ENCODE data around the gene VPS4A. TPM values are rescaled to one million over a fixed set of nuclear protein-coding genes. Genes with fewer than 3 reads are reported as not detected.

VPS4A gene
- total RNA-seq, 3 donors from 2014 or later, result 35.9 to 39.6 (median 36.3) TPM

DNA sequence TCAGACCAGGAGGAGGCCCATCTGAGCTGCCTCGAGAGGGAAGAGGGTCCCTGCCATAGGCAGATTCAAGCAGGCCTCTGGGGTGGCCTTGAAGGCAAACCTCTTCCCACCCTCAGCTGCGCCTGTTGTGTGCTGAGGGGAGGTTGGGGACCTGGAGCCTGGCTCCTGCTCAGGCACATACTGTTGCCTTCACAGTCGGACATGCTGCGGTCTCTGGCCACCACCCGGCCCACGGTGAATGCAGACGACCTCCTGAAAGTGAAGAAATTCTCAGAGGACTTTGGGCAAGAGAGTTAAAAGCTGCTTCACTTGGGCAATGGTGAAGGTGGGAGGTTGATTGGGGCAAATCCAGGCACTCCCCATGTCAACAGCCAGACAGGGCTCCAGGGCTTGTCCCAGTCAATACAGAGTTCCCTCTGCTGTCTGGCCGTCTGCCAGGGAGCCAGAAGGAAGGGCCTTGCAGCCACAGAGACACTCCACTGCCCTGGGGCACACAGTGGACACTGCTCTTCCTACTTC lies 12.9 kb downstream of the VPS4A start:
- TF ChIP-seq, protein P1, sequence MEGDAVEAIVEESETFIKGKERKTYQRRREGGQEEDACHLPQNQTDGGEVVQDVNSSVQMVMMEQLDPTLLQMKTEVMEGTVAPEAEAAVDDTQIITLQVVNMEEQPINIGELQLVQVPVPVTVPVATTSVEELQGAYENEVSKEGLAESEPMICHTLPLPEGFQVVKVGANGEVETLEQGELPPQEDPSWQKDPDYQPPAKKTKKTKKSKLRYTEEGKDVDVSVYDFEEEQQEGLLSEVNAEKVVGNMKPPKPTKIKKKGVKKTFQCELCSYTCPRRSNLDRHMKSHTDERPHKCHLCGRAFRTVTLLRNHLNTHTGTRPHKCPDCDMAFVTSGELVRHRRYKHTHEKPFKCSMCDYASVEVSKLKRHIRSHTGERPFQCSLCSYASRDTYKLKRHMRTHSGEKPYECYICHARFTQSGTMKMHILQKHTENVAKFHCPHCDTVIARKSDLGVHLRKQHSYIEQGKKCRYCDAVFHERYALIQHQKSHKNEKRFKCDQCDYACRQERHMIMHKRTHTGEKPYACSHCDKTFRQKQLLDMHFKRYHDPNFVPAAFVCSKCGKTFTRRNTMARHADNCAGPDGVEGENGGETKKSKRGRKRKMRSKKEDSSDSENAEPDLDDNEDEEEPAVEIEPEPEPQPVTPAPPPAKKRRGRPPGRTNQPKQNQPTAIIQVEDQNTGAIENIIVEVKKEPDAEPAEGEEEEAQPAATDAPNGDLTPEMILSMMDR (IDR thresholded peaks at IDR 0.05), result no peak
- DNase-seq (peak; percentile 73 to 84 (median 76)), ATAC-seq (peak; percentile 72)
- Histone ChIP-seq H3K4me3 (no peak overlapping the region), H3K36me3 (ENCODE audit: low read depth) (peaks cover 15% of the 10 kb centered on the region), H3K9me3 (no peaks in the 10 kb centered on the region), H3K4me1 (ENCODE audit: low read depth) (peaks cover 39% of the 10 kb centered on the region)
- intact Hi-C loops (cut with DNase I, micrococcal nuclease), result no loop called here

DNA sequence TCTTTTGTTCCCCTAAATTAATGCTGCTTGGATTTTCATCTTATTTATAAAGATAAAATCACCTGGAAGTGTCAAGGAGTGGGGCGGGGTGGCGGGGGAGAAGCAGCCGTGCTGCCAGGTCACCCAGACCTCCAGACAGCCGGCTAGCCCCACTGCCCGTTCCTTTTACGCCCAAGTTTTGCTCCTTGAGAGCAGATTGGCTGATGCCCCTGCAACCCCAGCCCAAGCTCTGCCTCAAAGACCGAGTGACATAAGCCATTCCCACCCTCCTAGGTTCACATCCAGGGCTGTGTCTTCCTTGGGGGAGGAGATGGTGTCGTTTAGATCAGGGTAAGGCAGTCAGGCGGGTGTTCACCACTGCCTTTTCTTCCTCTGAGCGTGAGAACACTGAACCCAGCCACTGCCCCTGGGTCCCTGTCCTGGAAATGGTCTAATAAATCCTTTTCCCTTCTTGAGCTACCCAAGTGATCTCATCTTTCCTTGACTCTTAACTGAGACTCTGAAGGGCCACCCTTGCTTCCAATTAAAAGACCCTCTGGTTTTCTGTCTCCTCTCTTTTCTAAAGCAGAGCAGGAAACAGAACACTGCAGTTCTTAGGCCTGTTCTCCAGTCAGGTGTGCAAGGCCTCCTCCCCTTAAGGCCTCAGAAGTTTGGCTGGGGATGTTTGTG lies 13.6 kb downstream of the VPS4A start:
- Histone ChIP-seq H3K4me3 (no peak overlapping the region), H3K4me1 (ENCODE audit: low read depth) (peaks cover 46% of the 10 kb centered on the region), H3K36me3 (ENCODE audit: low read depth) (peaks cover 15% of the 10 kb centered on the region), H3K9me3 (no peaks in the 10 kb centered on the region)
- DNase-seq, result no peak
- ATAC-seq, result no peak
- TF ChIP-seq, protein P1 (IDR thresholded peaks at IDR 0.05), result no peak
- intact Hi-C loops (cut with DNase I, micrococcal nuclease), result no loop called here

DNA sequence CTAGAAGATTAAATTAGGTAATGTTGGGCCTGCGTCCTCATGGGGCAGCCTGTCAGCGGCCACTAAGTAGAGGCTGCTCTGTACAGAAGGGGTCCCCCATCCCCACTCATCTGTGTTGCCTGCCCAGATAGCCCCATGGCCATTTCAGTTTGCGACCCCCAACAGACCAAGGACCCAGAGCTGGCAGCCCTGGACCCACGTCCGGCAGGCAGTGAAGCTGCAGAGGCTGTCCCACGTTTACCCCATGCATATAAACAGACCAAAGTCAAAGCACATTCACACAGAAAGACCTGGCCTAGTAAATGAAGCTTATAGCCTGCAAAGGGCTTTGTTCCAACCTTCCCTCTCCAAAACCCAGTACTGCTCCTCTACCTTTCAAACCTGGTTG lies 14.6 kb downstream of the VPS4A start:
- intact Hi-C loops (cut with DNase I, micrococcal nuclease), result no loop called here
- H3K4me1 ChIP-seq (ENCODE audit: low read depth), result peaks cover 46% of the 10 kb centered on the region
- peaks cover 12% of the 10 kb centered on the region for H3K36me3 ChIP-seq (ENCODE audit: low read depth)
- ATAC-seq (no peak), DNase-seq (no peak)
- no peak overlapping the region for H3K4me3 ChIP-seq
- TF ChIP-seq, protein P1 (IDR thresholded peaks at IDR 0.05), result no peak
- no peaks in the 10 kb centered on the region for H3K9me3 ChIP-seq

DNA sequence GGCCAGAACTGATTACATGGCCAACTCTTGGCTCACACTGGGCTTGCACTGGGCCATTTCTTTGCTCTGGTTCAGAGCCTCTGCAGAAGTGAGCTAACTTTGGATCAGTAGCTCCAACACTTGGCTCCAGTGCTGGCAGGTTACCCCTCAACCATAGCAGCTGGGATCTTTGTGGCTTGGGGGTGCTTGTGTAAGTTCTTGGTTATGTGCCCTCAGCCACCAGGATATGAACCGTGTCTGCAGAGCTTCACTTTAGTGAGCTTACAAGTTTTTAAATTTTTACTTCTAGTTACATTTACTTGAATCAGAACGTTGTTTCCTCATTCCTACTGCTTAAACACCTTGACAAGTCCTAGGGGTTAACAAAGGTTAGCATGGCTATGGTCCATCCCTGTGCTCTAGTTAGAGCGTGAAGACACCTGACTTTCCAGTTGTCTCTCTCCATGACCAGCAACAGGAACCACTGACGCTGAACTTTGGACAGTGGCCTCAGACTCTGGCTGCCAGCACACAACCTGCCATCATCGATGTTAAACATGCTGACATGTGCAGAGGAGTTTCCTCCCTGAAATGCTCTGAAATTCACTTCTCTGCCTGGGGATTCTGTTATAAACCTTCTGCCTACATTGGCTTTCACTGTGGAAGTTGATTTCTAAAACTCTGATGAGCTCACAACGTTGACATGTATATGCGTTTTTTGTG lies 15.2 kb downstream of the VPS4A start:
- intact Hi-C loops (cut with DNase I, micrococcal nuclease), result no loop called here
- peak; percentile 16 to 70 (median 64) for DNase-seq
- H3K36me3 ChIP-seq (ENCODE audit: low read depth), result peaks cover 6% of the 10 kb centered on the region
- peak; percentile 36 for ATAC-seq
- H3K4me1 ChIP-seq (ENCODE audit: low read depth), result peaks cover 50% of the 10 kb centered on the region
- no peaks in the 10 kb centered on the region for H3K9me3 ChIP-seq
- TF ChIP-seq, protein P1 (IDR thresholded peaks at IDR 0.05), result no peak
- H3K4me3 ChIP-seq, result no peak overlapping the region

DNA sequence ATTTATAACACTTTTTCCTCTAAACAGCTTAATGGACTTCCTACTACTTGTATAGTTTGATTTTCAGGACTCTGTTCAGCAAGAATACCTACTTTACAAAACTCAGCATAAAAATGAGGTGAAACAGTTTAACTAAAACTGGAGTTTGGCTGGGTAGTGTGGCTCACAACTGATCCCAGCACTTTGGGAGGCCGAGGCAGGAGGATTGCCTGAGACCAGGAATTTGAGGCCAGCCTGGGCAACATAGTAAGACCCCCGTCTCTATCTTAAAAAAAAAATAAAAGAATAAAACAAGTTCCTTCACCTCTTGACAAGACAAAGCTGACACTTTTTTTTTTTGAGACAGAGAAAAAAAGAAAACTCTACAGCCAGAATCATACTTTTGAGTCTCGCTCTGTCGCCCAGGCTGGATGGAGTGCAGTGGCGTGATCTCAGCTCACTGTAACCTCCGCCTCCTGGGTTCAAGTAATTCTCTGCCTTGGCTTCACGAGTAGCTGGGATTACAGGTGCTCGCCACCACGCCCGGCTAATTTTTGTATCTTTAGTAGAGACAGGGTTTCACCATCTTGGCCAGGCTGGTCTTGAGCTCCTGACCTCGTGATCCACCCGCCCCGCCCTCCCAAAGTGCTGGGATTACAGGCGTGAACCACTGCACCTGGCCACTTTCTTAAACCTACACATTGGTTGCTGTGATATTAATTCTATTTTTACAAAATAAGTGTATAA lies 16.6 kb downstream of the VPS4A start:
- ATAC-seq (no peak), DNase-seq (no peak)
- Histone ChIP-seq H3K4me1 (ENCODE audit: low read depth) (peaks cover 54% of the 10 kb centered on the region), H3K4me3 (no peak overlapping the region), H3K36me3 (ENCODE audit: low read depth) (peaks cover 3% of the 10 kb centered on the region), H3K9me3 (no peaks in the 10 kb centered on the region)
- intact Hi-C loops (cut with DNase I, micrococcal nuclease), result no loop called here
- TF ChIP-seq, protein P1 (IDR thresholded peaks at IDR 0.05), result no peak

Data from mucosa of descending colon (tissue), 3 donors.